Large intestine (tissue), 3 donors: ENCODE results near the gene CAMTA1. TPM values are rescaled to one million over a fixed set of nuclear protein-coding genes. Genes with fewer than 3 reads are reported as not detected.

Source experiments
- DNase-seq, 2 donors: peaks; one replicate each; pipeline versions ENCODE4 v3.0.0 to v3.0.0-alpha.2; 2013
- H3K27ac ChIP-seq: one replicate; pipeline ENCODE4 v1.5.1; 2013; ENCODE audit warnings: low read length
- H3K27me3 ChIP-seq: 2 replicates; pipeline ENCODE4 v1.6.1; 2013; ENCODE audit warnings: low read length; ENCODE audit not compliant: control insufficient read depth, insufficient read depth
- H3K36me3 ChIP-seq: 2 replicates; pipeline ENCODE4 v1.6.1; 2013; ENCODE audit warnings: low read length; ENCODE audit not compliant: control insufficient read depth, insufficient read depth
- H3K4me1 ChIP-seq: one replicate; pipeline ENCODE4 v1.6.1; 2013; ENCODE audit warnings: low read length; ENCODE audit not compliant: control insufficient read depth, insufficient read depth
- H3K4me3 ChIP-seq: one replicate; pipeline ENCODE4 v1.5.1; 2013; ENCODE audit warnings: low read length
- H3K9me3 ChIP-seq: one replicate; pipeline ENCODE4 v1.6.1; 2013; ENCODE audit warnings: mild to moderate bottlenecking, low read depth, low read length, moderate library complexity; ENCODE audit not compliant: control insufficient read depth
- WGBS: methylation state at CpG from one replicate; pipeline ENCODE4 v1.1.5; 2013; ENCODE audit warnings: low lambda C conversion rate; ENCODE audit not compliant: insufficient coverage; 5-methylcytosine and 5-hydroxymethylcytosine counted together
- polyA plus RNA-seq: library from polyadenylated mRNA; unstranded; fragments of 120-200 nt; gene quantifications from one replicate; pipeline ENCODE4 v1.2.1, GENCODE V29; 2013

CAMTA1 gene
- polyA plus RNA-seq, 1 donor = 67.9 TPM

DNA sequence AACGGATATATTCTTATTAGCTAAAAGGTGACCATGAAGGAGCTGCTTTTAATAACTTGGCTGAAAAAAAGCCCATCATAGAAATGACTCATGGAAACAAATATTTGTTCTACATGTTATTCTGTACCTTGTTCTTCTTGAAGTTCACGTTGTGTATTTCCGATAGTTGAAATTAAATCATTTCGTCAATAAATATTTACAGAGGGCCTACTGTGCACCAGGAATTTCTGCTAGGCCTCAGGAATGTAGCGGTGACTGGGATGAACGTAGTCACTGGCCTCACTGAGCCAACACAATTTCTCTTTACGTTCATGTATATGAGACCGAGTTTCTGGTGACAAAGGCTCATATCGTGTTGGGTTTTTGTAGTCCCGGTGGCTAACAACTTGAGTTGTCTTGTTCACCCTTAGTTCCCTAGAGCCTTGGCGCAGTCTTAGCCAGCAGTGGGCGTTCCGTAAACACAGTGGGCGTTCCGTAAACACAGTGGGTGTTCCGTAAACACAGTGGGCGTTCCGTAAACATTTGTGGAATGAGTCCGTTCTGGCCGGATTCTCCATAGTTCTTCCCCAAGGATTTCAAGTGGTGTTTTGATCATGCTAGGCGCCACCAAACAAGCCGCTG, 932.6 kb downstream of the CAMTA1 start:
- WGBS = 79% methylated on average over 5 of the region's 22 CpGs
- DNase-seq = no peak
- H3K27ac ChIP-seq = no peak overlapping the region

DNA sequence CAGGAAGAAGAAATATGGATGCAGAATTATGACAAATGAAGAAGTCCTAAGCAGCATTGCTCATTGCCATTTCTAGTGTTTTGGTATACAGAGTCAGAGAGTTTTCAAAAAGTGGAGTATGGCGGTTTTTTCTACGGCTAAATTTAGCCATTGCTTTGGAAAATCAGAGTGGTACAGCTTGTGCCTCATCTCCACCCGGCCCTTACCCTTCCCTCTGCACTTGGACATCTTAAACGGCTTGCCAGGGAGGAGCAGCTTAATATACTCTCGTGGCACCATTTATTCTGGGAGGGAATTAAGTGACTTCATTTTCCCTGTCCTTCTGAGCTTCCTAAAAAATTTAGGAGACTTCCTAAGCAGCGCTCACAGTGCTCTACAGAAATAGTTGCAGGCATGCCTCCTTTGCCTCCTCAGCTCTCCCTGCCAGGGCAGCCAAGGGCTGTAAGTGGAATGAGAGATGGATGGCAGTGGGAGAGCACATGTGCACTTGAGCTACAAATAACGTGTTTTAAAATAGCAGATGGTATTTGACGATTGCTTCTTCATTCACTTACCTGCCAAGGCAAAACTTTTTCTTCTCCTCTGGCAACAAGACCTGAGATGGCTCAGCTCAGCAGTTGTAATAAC, 934.3 kb downstream of the CAMTA1 start:
- Histone ChIP-seq H3K9me3 (no peaks in the 10 kb centered on the region), H3K4me1 (no peaks in the 10 kb centered on the region)
- no CpG with 5 or more reads among the region's 8 CpGs for WGBS

More for the DNA sequence above, 932.6 kb downstream of the CAMTA1 start:
- Histone ChIP-seq H3K27me3 (no peaks in the 10 kb centered on the region), H3K4me3 (no peak overlapping the region), H3K36me3 (no peaks in the 10 kb centered on the region), H3K9me3 (no peaks in the 10 kb centered on the region), H3K4me1 (no peaks in the 10 kb centered on the region)

DNA sequence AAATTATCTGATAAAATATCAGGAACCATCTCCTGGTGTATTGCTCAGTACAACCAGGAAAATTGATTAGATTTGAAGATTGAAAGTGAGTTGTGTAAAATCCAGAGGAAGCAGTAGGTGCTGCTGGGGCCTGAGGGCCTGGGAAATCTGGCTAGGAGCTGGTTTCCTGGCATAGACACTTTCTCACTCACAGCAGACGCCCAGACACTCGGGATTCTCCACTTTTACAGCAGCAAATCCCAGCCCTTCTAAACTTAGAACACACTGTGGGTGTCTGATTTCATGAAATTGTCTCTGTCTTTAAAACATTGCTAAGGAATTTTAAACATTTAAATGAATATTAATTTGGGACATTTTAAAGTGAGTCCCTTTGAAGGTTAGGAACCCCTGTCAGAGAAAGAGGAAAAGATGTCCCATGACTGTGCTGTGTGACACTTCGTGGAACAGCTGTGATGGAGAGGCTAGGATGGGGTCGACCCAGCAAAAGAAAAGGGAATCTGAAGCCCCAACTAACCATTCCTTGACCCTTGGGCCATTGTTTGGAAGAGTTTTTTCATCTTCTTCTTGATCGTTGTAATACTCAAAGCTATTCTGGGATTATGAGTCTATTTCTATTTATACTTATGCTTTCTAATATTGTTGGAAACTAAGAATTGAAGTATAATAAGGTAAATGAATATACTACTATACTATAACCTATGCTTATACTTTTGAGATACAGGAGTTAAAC, 936.9 kb downstream of the CAMTA1 start:
- Histone ChIP-seq H3K27me3 (no peaks in the 10 kb centered on the region), H3K9me3 (no peaks in the 10 kb centered on the region), H3K4me3 (no peak overlapping the region), H3K27ac (no peak overlapping the region), H3K36me3 (no peaks in the 10 kb centered on the region), H3K4me1 (no peaks in the 10 kb centered on the region)
- no peak for DNase-seq
- WGBS = 60% methylated on average over 2 of the region's 5 CpGs

More for the DNA sequence above, 934.3 kb downstream of the CAMTA1 start:
- Histone ChIP-seq H3K4me3 (no peak overlapping the region), H3K27me3 (no peaks in the 10 kb centered on the region), H3K36me3 (no peaks in the 10 kb centered on the region), H3K27ac (no peak overlapping the region)
- no peak for DNase-seq

DNA sequence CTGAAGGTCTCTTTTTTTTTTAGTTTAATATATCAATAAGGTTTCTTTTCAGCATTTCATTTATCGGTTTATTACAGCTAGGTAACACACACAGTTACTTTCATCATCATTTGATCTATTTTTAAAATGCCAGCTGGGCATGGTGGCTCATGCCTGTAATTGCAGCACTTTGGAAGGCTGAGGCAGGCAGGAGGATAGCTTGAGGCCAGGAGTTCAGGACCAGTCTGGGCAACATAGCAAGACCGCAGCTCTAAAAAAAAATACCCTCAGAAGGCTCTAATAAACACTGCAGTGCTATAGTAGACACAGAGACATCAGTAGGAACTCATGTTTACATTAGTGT, 937.4 kb downstream of the CAMTA1 start:
- H3K27me3 ChIP-seq = no peaks in the 10 kb centered on the region
- H3K4me1 ChIP-seq = no peaks in the 10 kb centered on the region
- no peak overlapping the region for H3K4me3 ChIP-seq
- no peaks in the 10 kb centered on the region for H3K9me3 ChIP-seq
- no peak for DNase-seq
- no peaks in the 10 kb centered on the region for H3K36me3 ChIP-seq
- WGBS = 100% methylated on average over 1 of the region's 2 CpGs
- H3K27ac ChIP-seq = no peak overlapping the region

DNA sequence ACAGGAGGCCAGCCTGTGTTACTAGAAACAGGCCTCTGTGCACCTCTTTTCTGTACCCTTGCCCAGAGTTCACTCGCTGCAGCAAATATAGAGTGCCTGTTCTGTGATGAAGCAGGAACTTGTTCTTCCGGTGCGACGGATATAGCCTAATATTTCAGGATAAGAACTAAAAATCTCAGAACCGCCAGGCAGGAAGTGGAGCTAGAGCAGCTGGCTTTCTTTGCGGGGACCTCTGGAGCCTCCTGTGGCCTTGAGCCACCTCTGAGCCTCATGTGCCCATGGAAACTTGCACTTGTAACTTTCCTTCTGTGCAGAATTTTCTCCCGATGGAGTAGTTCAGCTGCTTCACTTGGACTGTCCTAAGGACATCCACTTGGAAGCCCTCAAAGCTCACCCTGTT, 941.4 kb downstream of the CAMTA1 start:
- H3K4me3 ChIP-seq = no peak overlapping the region
- no peaks in the 10 kb centered on the region for H3K9me3 ChIP-seq
- no CpG with 5 or more reads among the region's 7 CpGs for WGBS
- DNase-seq = no peak
- H3K27me3 ChIP-seq = no peaks in the 10 kb centered on the region
- no peaks in the 10 kb centered on the region for H3K36me3 ChIP-seq
- no peak overlapping the region for H3K27ac ChIP-seq
- no peaks in the 10 kb centered on the region for H3K4me1 ChIP-seq

DNA sequence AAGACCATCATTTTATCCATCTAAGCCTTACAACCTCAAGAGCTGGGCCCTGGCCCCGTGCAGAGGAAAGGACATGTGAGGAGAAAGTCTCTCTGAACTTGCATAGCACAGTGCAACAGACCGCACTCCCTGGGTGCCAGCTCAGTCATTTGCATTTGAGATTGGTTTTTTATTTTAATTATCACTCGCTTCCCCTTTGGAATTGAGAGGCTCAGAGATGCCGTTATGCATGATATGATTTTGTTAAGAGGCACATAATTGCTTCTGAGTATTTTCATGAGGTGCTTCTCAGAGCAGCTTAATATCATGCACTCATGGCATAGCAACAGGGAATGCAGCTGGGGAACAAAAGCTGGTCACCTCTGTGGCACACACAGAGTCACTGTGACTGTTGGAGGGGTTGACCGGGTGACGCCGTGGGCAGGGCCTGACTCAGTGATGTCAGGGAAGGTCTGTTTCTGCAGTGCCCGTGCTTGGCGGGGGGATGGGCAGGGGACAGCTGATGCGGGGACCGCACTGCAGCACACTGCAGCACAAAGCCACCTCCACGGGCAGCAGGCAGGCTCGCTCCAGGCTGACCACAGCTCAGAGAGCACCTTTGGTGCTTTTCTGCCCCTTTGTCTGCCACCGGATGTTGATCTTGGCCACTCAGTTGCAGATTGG, 942.7 kb downstream of the CAMTA1 start:
- no peaks in the 10 kb centered on the region for H3K4me1 ChIP-seq
- WGBS = no CpG with 5 or more reads among the region's 14 CpGs

DNA sequence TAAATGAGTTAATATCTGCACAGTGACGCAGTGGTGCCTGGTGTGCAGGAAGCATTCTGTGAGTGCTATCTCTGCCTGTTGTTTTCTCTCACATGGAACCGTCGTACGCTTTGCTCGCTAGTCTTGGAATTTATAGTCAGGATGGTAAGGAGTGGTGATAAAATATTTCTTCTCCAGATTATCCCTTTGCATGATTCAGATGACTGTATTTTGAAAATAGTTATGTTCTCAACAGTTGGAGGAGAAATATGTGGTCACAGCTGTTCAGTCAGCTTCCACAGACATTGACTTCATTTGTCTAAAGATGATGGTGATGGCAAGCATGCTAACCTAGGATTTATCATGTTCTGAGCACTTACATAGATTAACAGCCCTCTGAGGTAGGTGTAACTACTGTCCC, 944.5 kb downstream of the CAMTA1 start:
- H3K9me3 ChIP-seq = no peaks in the 10 kb centered on the region
- H3K4me1 ChIP-seq = no peaks in the 10 kb centered on the region
- no peak overlapping the region for H3K4me3 ChIP-seq
- H3K27ac ChIP-seq = no peak overlapping the region
- no CpG with 5 or more reads among the region's 5 CpGs for WGBS
- H3K27me3 ChIP-seq = no peaks in the 10 kb centered on the region
- DNase-seq = no peak
- no peaks in the 10 kb centered on the region for H3K36me3 ChIP-seq

More for the DNA sequence above, 942.7 kb downstream of the CAMTA1 start:
- no peak for DNase-seq
- H3K27ac ChIP-seq = no peak overlapping the region
- no peaks in the 10 kb centered on the region for H3K9me3 ChIP-seq
- no peaks in the 10 kb centered on the region for H3K27me3 ChIP-seq
- H3K4me3 ChIP-seq = no peak overlapping the region
- H3K36me3 ChIP-seq = no peaks in the 10 kb centered on the region

DNA sequence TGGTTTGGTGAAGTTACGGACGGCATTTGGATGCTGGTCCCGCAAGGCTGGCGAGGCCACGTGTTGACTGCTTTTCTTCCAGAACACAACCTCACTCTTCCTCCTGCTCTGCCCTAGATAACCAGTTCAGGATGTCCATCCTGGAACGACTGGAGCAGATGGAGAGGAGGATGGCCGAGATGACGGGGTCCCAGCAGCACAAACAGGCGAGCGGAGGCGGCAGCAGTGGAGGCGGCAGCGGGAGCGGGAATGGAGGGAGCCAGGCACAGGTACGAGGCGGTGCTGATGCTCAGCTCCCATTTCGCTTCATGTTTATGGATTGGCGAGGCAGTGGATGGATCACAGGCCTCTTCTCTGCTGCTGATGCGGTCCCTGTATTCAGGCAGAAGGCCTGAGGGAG, 947.1 kb downstream of the CAMTA1 start:
- H3K36me3 ChIP-seq = peaks cover 6% of the 10 kb centered on the region
- no peaks in the 10 kb centered on the region for H3K4me1 ChIP-seq
- no peaks in the 10 kb centered on the region for H3K27me3 ChIP-seq
- DNase-seq = no peak
- no CpG with 5 or more reads among the region's 19 CpGs for WGBS
- H3K27ac ChIP-seq = no peak overlapping the region
- H3K4me3 ChIP-seq = no peak overlapping the region
- H3K9me3 ChIP-seq = no peaks in the 10 kb centered on the region

DNA sequence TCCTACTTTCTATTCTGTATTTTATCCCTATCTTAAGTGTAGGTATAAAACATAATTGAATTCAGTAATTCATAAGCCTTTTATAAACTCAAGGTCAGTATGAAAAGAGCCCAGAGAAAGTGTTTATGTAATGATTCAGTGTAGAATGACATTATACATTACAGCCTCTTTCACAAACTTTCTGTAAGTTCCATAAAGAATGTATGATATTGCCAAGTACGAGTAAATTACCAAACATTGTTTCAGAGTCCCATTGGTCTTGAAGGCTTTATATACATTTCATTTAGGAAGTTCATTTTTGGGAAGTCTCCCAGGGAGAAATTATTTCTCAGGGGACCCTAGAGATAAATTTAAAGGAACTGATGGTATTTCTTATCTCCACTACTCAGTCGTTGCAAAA, 948.0 kb downstream of the CAMTA1 start:
- no peak overlapping the region for H3K27ac ChIP-seq
- no peak overlapping the region for H3K4me3 ChIP-seq
- no peaks in the 10 kb centered on the region for H3K27me3 ChIP-seq
- H3K4me1 ChIP-seq = no peaks in the 10 kb centered on the region
- H3K9me3 ChIP-seq = no peaks in the 10 kb centered on the region
- WGBS = 60% methylated on average over 1 of the region's 2 CpGs
- DNase-seq = no peak
- peaks cover 15% of the 10 kb centered on the region for H3K36me3 ChIP-seq

DNA sequence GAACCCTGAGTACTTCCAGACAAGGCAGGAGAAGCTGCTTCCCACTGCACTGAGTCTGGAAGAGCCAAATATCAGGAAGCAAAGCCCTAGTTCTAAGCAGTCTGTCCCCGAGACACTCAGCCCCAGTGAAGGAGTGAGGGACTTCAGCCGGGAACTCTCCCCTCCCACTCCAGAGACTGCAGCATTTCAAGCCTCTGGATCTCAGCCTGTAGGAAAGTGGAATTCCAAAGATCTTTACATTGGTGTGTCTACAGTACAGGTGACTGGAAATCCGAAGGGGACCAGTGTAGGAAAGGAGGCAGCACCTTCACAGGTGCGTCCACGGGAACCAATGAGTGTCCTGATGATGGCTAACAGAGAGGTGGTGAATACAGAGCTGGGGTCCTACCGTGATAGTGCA, 952.8 kb downstream of the CAMTA1 start:
- Histone ChIP-seq H3K27me3 (no peaks in the 10 kb centered on the region), H3K27ac (no peak overlapping the region), H3K4me3 (no peak overlapping the region), H3K9me3 (no peaks in the 10 kb centered on the region), H3K4me1 (no peaks in the 10 kb centered on the region), H3K36me3 (peaks cover 23% of the 10 kb centered on the region)
- DNase-seq = no peak
- WGBS = 100% methylated on average over 1 of the region's 6 CpGs
